Activated naive CD4-positive, alpha-beta T cell (primary cell): ENCODE results near the gene MAP4K2.

Experiments
- DNase-seq, 4 experiments: peaks; one replicate each; lab custom pipeline; 2025; lab: John Stamatoyannopoulos, UW

Gene MAP4K2

GRCh38 chr11:64791781-64792291, 11.2 kb downstream of the MAP4K2 start:
- no peak for DNase-seq

- DNase-seq, result no peak
Measured at GRCh38 chr11:64790205-64791095, 12.6 kb downstream of the MAP4K2 start.

- no peak for DNase-seq
Measured at GRCh38 chr11:64789331-64790204, 13.4 kb downstream of the MAP4K2 start.

GRCh38 chr11:64788321-64789215, 14.4 kb downstream of the MAP4K2 start:
- DNase-seq, result no peak

GRCh38 chr11:64787526-64788320, 15.3 kb downstream of the MAP4K2 start:
- peak in 3 of 4 experiments; percentile 34 to 55 (median 43) for DNase-seq

- no peak for DNase-seq
Measured at GRCh38 chr11:64786308-64786707, 16.7 kb downstream of the MAP4K2 start.

GRCh38 chr11:64784813-64785581, 18.0 kb downstream of the MAP4K2 start:
- no peak for DNase-seq

- DNase-seq, result peak; percentile 95 to 100 (median 100)
Measured at GRCh38 chr11:64778473-64779298, 24.3 kb downstream of the MAP4K2 start, which contains the start of gene SF1. Gene SF1 (minus strand): TSS chr11:64778542. CDS start chr11:64778392, 150 bp downstream.

- no peak for DNase-seq
Measured at GRCh38 chr11:64778223-64778472, 24.9 kb downstream of the MAP4K2 start.

GRCh38 chr11:64777449-64778222, 25.4 kb downstream of the MAP4K2 start:
- peak; percentile 63 to 83 (median 71) for DNase-seq

GRCh38 chr11:64776875-64777274, 26.1 kb downstream of the MAP4K2 start:
- DNase-seq, result no peak

GRCh38 chr11:64776425-64776824, 26.6 kb downstream of the MAP4K2 start:
- no peak for DNase-seq

- no peak for DNase-seq
Measured at GRCh38 chr11:64774144-64774543, 28.9 kb downstream of the MAP4K2 start.

- no peak for DNase-seq
Measured at GRCh38 chr11:64772303-64773018, 30.6 kb downstream of the MAP4K2 start.

GRCh38 chr11:64771861-64772260, 31.2 kb downstream of the MAP4K2 start:
- DNase-seq, result no peak

GRCh38 chr11:64770120-64770519, 32.9 kb downstream of the MAP4K2 start:
- DNase-seq, result no peak

GRCh38 chr11:64769283-64769682, 33.7 kb downstream of the MAP4K2 start:
- no peak for DNase-seq

GRCh38 chr11:64768300-64768694, 34.7 kb downstream of the MAP4K2 start:
- DNase-seq, result no peak
